ENCODE measurements around the gene TTLL6.
"Not testable (repeated sequence)": the region's sequence is repeated elsewhere in the genome, so short reads cannot be mapped to it uniquely, and the experiment has no call there.

The TTLL6 gene

GRCh38 chr17:48816774-48817590 is at the start of gene TTLL6:
TSS of gene TTLL6 (minus strand) at chr17:48817229. CDS start at chr17:48817072, 157 bp downstream.
- peak; percentile 78 for DNase-seq

- no peak for DNase-seq
Observed at GRCh38 chr17:48860456-48860855, 43.4 kb upstream of the TTLL6 start.

- DNase-seq = no peak
Observed at GRCh38 chr17:48860034-48860433, 43.0 kb upstream of the TTLL6 start.

GRCh38 chr17:48856122-48856821 is 39.2 kb upstream of the TTLL6 start:
- DNase-seq = no peak

GRCh38 chr17:48854774-48855476 is 37.9 kb upstream of the TTLL6 start:
- DNase-seq = no peak

- DNase-seq = no peak
Observed at GRCh38 chr17:48850792-48851323, 33.8 kb upstream of the TTLL6 start.

- no peak for DNase-seq
Observed at GRCh38 chr17:48843187-48843900, 26.3 kb upstream of the TTLL6 start.

GRCh38 chr17:48842746-48843145 is 25.7 kb upstream of the TTLL6 start:
- DNase-seq = no peak

- no peak for DNase-seq
Observed at GRCh38 chr17:48841395-48841831, 24.4 kb upstream of the TTLL6 start.

GRCh38 chr17:48840441-48840840 is 23.4 kb upstream of the TTLL6 start:
- DNase-seq = no peak

- DNase-seq = not testable (repeated sequence)
Observed at GRCh38 chr17:48837458-48837857, 20.4 kb upstream of the TTLL6 start.

- DNase-seq = no peak
Observed at GRCh38 chr17:48835971-48836370, 18.9 kb upstream of the TTLL6 start.

- no peak for DNase-seq
Observed at GRCh38 chr17:48834973-48835372, 17.9 kb upstream of the TTLL6 start.

GRCh38 chr17:48831549-48831883 is 14.5 kb upstream of the TTLL6 start:
- DNase-seq = no peak

GRCh38 chr17:48830840-48831548 is 14.0 kb upstream of the TTLL6 start, which contains the start of gene CALCOCO2:
TSS of gene CALCOCO2 (plus strand) at chr17:48831035. CDS start at chr17:48841708, 10,673 bp downstream.
- peak; percentile 95 for DNase-seq

- no peak for DNase-seq
Observed at GRCh38 chr17:48825446-48826381, 8.7 kb upstream of the TTLL6 start.

- not testable (repeated sequence) for DNase-seq
Observed at GRCh38 chr17:48820936-48821335, 3.9 kb upstream of the TTLL6 start.

- DNase-seq = no peak
Observed at GRCh38 chr17:48819466-48819865, 2.4 kb upstream of the TTLL6 start.

- no peak for DNase-seq
Observed at GRCh38 chr17:48818361-48818841, 1.4 kb upstream of the TTLL6 start.

GRCh38 chr17:48816438-48816773 is 623 bp downstream of the TTLL6 start:
- DNase-seq = no peak

- DNase-seq = no peak
Observed at GRCh38 chr17:48815311-48815710, 1.7 kb downstream of the TTLL6 start.
